Nephron progenitor cell (in vitro differentiated cells): Measurements from ENCODE around the gene OR52B4.
A peak's percentile ranks its signal among the peaks of the same experiment; 100 is the strongest.
"Not testable (repeated sequence)": the region's sequence is repeated elsewhere in the genome, so short reads cannot be mapped to it uniquely, and the experiment has no call there.

Experiments
- DNase-seq: peaks from one replicate; pipeline ENCODE4 v3.0.0; 2021
- H3K27ac Mint-ChIP-seq: 2 replicates; pipeline ENCODE4 v1.8.0; 2021; ENCODE audit warnings: mild to moderate bottlenecking, moderate library complexity, mixed read lengths
- H3K27me3 Mint-ChIP-seq: 2 replicates; pipeline ENCODE4 v1.8.0; 2021; ENCODE audit warnings: mild to moderate bottlenecking, low read depth, mixed read lengths; ENCODE audit not compliant: poor library complexity
- H3K36me3 Mint-ChIP-seq: 2 replicates; pipeline ENCODE4 v1.8.0; 2021; ENCODE audit warnings: low read depth, mixed read lengths
- H3K4me1 Mint-ChIP-seq: 2 replicates; pipeline ENCODE4 v1.8.0; 2021; ENCODE audit warnings: mixed read lengths
- H3K4me3 Mint-ChIP-seq: 2 replicates; pipeline ENCODE4 v1.8.0; 2021; ENCODE audit warnings: mild to moderate bottlenecking, moderate library complexity, mixed read lengths
- H3K9me3 Mint-ChIP-seq: 2 replicates; pipeline ENCODE4 v1.8.0; 2021; ENCODE audit warnings: mild to moderate bottlenecking, moderate library complexity, mixed read lengths
- TF ChIP-seq, protein P1 (sequence below): fragments of 200-600 bp; sonication (generic); IDR thresholded peaks from 2 replicates; pipeline ENCODE4 v1.5.0; 2021; ENCODE audit warnings: antibody characterized with exemption

OR52B4 gene

GRCh38 chr11:4368286-4368685 lies at the start of gene OR52B4:
OR52B4 (minus strand) TSS chr11:4368386; CDS start chr11:4368295, 91 bp downstream.
- H3K4me3 Mint-ChIP-seq, result no peak within 1 kb of the TSS
- no peaks in the 10 kb centered on the region for H3K4me1 Mint-ChIP-seq
- peaks cover 16% of the 10 kb centered on the region for H3K9me3 Mint-ChIP-seq
- TF ChIP-seq, protein P1, sequence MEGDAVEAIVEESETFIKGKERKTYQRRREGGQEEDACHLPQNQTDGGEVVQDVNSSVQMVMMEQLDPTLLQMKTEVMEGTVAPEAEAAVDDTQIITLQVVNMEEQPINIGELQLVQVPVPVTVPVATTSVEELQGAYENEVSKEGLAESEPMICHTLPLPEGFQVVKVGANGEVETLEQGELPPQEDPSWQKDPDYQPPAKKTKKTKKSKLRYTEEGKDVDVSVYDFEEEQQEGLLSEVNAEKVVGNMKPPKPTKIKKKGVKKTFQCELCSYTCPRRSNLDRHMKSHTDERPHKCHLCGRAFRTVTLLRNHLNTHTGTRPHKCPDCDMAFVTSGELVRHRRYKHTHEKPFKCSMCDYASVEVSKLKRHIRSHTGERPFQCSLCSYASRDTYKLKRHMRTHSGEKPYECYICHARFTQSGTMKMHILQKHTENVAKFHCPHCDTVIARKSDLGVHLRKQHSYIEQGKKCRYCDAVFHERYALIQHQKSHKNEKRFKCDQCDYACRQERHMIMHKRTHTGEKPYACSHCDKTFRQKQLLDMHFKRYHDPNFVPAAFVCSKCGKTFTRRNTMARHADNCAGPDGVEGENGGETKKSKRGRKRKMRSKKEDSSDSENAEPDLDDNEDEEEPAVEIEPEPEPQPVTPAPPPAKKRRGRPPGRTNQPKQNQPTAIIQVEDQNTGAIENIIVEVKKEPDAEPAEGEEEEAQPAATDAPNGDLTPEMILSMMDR, result no peak
- no peak within 1 kb of the TSS for H3K27ac Mint-ChIP-seq
- no peak for DNase-seq
- H3K36me3 Mint-ChIP-seq, result no peaks in the 10 kb centered on the region
- no peaks in the 10 kb centered on the region for H3K27me3 Mint-ChIP-seq

DNA sequence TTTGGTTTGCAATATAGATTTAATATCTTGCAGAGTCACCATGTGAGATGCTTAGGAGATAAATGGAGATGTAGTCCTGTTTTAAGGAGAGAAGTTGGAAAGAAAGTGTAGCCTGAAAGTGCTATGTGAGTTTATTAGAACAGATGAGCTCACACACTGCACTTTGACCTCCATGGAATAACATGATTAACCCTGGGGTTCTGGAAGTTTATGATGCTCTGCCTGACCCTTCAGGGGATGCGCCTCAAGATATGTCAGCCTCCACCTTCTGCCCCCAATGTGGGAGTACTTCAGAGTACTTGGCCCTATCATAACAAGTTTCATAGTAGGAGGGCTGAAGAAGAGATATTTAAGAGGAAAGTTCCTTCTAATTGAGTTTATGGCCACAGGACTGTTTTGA lies 48.6 kb upstream of the OR52B4 start:
- H3K4me3 Mint-ChIP-seq, result no peak overlapping the region
- TF ChIP-seq, protein P1, result no peak

GRCh38 chr11:4416306-4416705 lies 48.1 kb upstream of the OR52B4 start:
- Mint-ChIP-seq H3K4me1 (peaks cover 5% of the 10 kb centered on the region), H3K36me3 (no peaks in the 10 kb centered on the region), H3K27ac (no peak overlapping the region), H3K4me3 (no peak overlapping the region), H3K27me3 (peaks cover 10% of the 10 kb centered on the region), H3K9me3 (no peaks in the 10 kb centered on the region)
- TF ChIP-seq, protein P1, result no peak
- DNase-seq, result no peak

More for the DNA sequence above, 48.6 kb upstream of the OR52B4 start:
- no peaks in the 10 kb centered on the region for H3K36me3 Mint-ChIP-seq
- no peaks in the 10 kb centered on the region for H3K9me3 Mint-ChIP-seq
- H3K4me1 Mint-ChIP-seq, result peaks cover 5% of the 10 kb centered on the region
- H3K27me3 Mint-ChIP-seq, result peaks cover 10% of the 10 kb centered on the region
- DNase-seq, result no peak
- H3K27ac Mint-ChIP-seq, result no peak overlapping the region

GRCh38 chr11:4406206-4406605 lies 38.0 kb upstream of the OR52B4 start:
- DNase-seq, H3K27ac Mint-ChIP-seq, H3K4me1 Mint-ChIP-seq, H3K36me3 Mint-ChIP-seq, H3K4me3 Mint-ChIP-seq: not testable (repeated sequence)
- peaks cover 52% of the 10 kb centered on the region for H3K9me3 Mint-ChIP-seq
- peaks cover 15% of the 10 kb centered on the region for H3K27me3 Mint-ChIP-seq

- Mint-ChIP-seq H3K36me3 (peaks cover 39% of the 10 kb centered on the region), H3K27me3 (peaks cover 21% of the 10 kb centered on the region), H3K4me1 (peaks cover 16% of the 10 kb centered on the region), H3K9me3 (peaks cover 51% of the 10 kb centered on the region), H3K27ac (no peak overlapping the region), H3K4me3 (peak overlapping the region; percentile 91)
- TF ChIP-seq, protein P1, result no peak
- DNase-seq, result no peak
Observed at GRCh38 chr11:4393858-4394223, 25.7 kb upstream of the OR52B4 start.

DNA sequence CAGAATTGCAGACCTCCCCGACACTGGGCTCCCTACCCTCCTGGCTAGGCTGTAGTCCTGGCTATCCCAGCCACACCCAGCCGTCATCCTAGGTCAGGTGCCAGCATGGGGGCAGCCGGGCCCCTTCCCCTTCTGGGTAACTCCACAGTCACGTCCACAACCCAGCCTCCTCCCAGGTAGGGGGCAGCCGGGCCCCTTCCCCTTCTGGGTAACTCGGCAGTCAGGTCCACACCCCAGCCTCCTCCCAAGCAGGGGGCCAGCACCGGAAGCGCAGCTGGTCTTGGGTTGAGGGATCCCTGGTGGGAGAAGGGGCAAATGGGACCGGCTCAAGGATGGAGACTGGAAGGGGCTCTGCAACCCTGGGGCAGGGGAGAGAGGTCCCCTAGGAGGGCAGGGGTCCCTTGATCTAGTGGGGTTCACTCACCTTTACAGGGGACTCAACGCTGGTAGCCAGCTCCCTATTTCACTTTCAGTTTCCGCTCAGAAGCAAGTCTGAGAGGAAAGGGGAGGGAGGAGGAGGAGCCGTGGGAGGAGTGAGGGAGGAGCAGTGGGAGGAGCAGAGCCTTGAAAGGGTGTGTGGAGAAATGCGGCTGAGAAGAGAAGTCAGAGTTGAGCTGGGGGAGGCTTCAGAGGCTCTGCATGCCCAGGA lies 25.1 kb upstream of the OR52B4 start, which contains the start of gene TRIM21:
TRIM21 (minus strand) TSS at position 494 of the 649 bp plus-strand sequence. CDS start 3,293 bp downstream, outside the sequence.
- Mint-ChIP-seq H3K27ac (no peak within 1 kb of the TSS), H3K9me3 (peaks cover 46% of the 10 kb centered on the region), H3K27me3 (peaks cover 18% of the 10 kb centered on the region), H3K4me3 (peak within 1 kb of the TSS; percentile 91), H3K36me3 (peaks cover 44% of the 10 kb centered on the region), H3K4me1 (peaks cover 16% of the 10 kb centered on the region)
- DNase-seq, result peak; percentile 80
- TF ChIP-seq, protein P1, result no peak
